Omental fat pad (tissue), 4 donors: ENCODE measurements around the gene TUBA8. TPM values are rescaled to one million over a fixed set of nuclear protein-coding genes. Genes with fewer than 3 reads are reported as not detected.

Experiments used
- small RNA-seq: library from RNA; depleted of rRNA; stranded (forward); fragments of <200 nt; gene quantifications from one replicate; pipeline ENCODE3, GENCODE V24; 2016
- total RNA-seq, 4 donors: library from RNA; depleted of rRNA; stranded (reverse); fragments of >200 nt; gene quantifications; one replicate each; pipeline ENCODE4 v1.1.0, GENCODE V29; 2016

The TUBA8 gene
- total RNA-seq, 4 donors from 2014 or later, result 3.2 to 12.1 (median 4.4) TPM

Small RNA genes lying within 50 kb of the gene (small RNA-seq; reads per million reads assigned to genes)
- not detected for gene AC016027.5

Other genes starting within 250 kb of the TUBA8 start
- gene MICAL3, start 86.2 kb upstream of the TUBA8 start, total RNA-seq, result 10 to 100 TPM; 23.9 to 49.2 (median 34.5) TPM
- 10 to 100 TPM; 19.5 to 32.0 (median 24.1) TPM for gene PEX26, start 32.8 kb upstream of the TUBA8 start, total RNA-seq
- 10 to 100 TPM; 12.4 to 32.0 (median 15.9) TPM for gene USP18, start 39.4 kb downstream of the TUBA8 start, total RNA-seq